Heart left ventricle (tissue), 13 donors: ENCODE results near the gene TSHZ1.

Experiments
- POLR2A ChIP-seq, 2 donors: fragments of 450-650 bp; IDR thresholded peaks; one replicate each; pipeline ENCODE4 v1.6.1; 2017; ENCODE audit warnings: antibody characterized with exemption in 2 of 2, mild to moderate bottlenecking in 2 of 2, moderate library complexity in 2 of 2
- TF ChIP-seq, protein P1 (sequence below), 12 donors: fragments of 200-600 bp; sonication (generic) in 4 of 12; IDR thresholded peaks; one replicate each; pipeline versions ENCODE4 v1.5.0 to v1.8.0; 2018 to 2022; ENCODE audit warnings: antibody characterized with exemption in 12 of 12, mild to moderate bottlenecking in 5 of 12
- donor health status: ischemic (EF 13 %, LVEDD 7.1; RV severe dilation, severe dysfunction).
- donor health status: DM: no; HTN: yes; CAD: no.
- donor health status: DM: no; HTN: no; CAD: no.
- donor health status: ischemic (EF 25% LVEDD 6.9; RV normal size, moderate dysfunction).
- donor health status: ischemic (EF 25% LVEDD 5.7; RV mildly dilated, moderate dysfunction).
- donor health status: ischemic (EF 35%, LVEDD 5.7; RV mildly dilated, moderate dysfunction).
- donor health status: nonischemic (EF 11% LVEDD 7.7; RV severe dilation, severe dysfunction).
- donor health status: DM: yes; HTN: yes; CAD: no.
- donor health status: PGD.
- donor health status: ischemic (EF 29% LVEDD 5.4; RV normal size, mild dysfunction).
- donor health status: nonischemic (EF 23%, LVEDD 6.1; RV moderate dilation, normal function).

DNA sequence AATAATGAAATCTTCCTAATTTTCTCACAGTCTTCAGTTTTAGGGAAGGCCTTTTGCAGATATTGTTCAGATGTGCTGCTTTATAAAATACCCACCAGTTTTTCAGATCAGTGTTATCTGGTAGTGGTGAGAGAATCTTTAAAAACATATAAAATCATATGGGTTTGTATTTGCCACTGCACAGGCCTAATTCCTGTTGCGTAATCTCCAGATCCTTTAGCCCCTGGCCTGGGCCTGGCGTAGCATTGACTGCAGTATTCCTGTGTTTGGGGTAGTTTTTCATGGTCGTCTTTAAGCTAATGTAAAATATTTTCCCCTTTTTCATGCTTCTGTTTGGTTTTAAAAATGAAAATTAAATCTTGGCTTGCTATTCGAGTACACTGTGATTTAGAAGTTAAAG, 43.2 kb downstream of the TSHZ1 start:
- TF ChIP-seq, protein P1, sequence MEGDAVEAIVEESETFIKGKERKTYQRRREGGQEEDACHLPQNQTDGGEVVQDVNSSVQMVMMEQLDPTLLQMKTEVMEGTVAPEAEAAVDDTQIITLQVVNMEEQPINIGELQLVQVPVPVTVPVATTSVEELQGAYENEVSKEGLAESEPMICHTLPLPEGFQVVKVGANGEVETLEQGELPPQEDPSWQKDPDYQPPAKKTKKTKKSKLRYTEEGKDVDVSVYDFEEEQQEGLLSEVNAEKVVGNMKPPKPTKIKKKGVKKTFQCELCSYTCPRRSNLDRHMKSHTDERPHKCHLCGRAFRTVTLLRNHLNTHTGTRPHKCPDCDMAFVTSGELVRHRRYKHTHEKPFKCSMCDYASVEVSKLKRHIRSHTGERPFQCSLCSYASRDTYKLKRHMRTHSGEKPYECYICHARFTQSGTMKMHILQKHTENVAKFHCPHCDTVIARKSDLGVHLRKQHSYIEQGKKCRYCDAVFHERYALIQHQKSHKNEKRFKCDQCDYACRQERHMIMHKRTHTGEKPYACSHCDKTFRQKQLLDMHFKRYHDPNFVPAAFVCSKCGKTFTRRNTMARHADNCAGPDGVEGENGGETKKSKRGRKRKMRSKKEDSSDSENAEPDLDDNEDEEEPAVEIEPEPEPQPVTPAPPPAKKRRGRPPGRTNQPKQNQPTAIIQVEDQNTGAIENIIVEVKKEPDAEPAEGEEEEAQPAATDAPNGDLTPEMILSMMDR (IDR thresholded peaks at IDR 0.05), result no peak
- TF ChIP-seq POLR2A (IDR thresholded peaks at IDR 0.05), result no peak
